Measurements from ENCODE around the gene PNN.
"Not testable (repeated sequence)": the region's sequence is repeated elsewhere in the genome, so short reads cannot be mapped to it uniquely, and the experiment has no call there.

PNN gene

DNA sequence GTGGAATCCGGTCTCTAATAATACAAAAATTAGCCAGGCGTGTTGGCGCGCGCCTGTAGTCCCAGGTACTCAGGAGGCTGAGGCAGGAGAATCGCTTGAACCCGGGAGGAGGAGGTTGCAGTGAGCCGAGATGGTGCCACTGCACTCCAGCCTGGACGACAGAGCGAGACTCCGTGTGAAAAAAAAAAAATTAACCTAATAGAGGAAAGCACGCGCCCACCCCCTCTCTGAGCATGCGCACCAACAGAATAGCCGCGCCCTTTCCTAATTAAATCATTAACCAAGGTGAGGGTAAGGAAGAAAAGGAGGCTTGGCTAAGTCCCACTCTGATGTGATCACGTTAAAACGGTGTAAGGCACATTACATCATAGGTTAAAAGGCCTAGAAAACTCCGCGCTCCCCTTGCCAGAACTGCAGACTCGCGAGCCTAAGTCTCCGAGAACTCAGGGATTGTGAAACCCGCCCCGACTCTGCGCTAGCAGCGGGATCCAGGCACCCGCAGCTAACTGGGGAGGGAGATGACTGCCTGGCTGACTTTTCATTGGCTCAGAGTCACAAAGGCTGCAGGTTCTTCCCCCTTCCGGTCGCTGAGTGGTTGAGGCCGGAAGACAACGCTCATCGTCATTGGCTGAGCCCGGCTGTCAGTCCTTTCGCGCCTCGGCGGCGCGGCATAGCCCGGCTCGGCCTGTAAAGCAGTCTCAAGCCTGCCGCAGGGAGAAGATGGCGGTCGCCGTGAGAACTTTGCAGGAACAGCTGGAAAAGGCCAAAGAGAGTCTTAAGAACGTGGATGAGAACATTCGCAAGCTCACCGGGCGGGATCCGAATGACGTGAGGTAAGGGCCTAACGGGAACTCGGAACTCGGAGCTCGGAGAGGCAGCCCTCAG lies at the start of gene PNN:
PNN (plus strand) TSS at position 695 of the 885 bp plus-strand sequence; CDS start at position 721, 26 bp downstream.
- DNase-seq (ENCODE audit: low read depth, low spot score), result peak; percentile 100

DNA sequence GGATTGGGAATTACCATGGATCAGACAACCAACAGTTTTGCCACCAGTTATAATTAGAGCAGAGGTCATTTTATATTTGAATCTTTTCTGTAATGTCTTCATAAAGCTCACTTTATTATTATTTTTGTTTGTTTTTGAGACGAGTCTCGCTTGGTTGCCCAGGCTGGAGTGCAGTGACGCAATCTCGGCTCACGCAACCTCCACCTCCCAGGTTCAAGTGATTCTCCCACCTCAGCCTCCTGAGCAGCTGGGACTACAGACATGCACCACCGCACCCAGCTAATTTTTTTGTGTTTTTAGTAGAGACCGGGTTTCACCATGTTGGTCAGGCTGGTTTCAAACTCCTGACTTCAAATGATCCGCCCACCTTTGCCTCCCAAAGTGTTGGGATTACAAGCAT lies 37.2 kb upstream of the PNN start:
- DNase-seq (ENCODE audit: low read depth, low spot score), result not testable (repeated sequence)

- DNase-seq (ENCODE audit: low read depth, low spot score), result no peak
These were observed 36.6 kb upstream of the PNN start for GRCh38 chr14:39138440-39138839.

- peak; percentile 64 for DNase-seq (ENCODE audit: low read depth, low spot score)
These were observed 34.9 kb upstream of the PNN start for GRCh38 chr14:39140170-39140569.

DNA sequence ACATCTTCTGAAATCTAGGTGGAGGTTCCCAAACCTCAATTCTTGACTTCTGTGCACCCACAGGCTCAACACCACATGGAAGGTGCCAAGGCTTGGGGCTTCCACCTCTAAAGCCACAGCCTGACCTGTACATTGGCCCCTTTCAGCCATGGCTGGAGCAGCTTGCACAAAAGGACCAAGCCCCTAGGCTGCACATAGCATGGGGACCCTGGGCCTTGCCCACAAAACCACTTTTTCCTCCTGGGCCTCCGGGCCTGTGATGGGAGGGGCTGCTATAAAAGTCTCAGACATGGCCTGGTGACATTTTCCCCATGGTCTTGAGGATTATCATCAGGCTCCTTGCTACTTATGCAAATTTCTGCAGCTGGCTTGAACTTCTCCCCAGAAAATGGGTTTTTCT lies 33.4 kb upstream of the PNN start:
- not testable (repeated sequence) for DNase-seq (ENCODE audit: low read depth, low spot score)

- DNase-seq (ENCODE audit: low read depth, low spot score), result not testable (repeated sequence)
These were observed 31.8 kb upstream of the PNN start for GRCh38 chr14:39143226-39143625.

DNA sequence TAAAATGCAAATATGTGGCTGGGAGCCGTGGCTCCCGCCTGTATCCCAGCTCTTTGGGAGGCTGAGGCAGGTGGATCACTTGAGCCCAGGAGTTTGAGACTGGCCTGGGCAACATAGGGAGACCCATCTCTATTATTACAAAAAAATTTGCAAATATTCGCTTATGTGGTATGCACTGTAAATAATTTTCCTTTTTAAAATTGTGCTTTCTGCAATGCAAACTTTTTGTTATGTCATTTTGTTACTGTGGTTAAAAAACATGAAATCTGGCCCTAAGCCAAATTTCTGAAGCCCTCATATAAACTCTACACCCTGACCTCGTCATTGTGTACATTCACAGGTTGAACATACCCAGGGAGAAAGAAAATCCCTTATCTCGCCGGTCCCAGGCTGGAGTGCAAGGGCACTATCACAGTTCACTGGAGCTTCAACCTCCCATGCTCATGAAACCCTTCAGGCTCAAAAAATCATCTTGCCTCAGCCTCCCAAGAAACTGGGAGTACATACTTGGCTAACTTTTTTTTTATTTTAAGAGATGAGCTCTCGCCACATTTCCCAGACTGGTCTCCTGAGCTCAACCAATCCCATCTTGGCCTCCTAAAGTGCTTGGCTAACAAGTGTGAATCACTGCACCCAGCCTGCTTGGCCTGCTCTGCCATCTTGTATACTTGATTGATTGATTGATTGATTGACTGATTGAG lies 29.6 kb upstream of the PNN start:
- no peak for DNase-seq (ENCODE audit: low read depth, low spot score)

DNA sequence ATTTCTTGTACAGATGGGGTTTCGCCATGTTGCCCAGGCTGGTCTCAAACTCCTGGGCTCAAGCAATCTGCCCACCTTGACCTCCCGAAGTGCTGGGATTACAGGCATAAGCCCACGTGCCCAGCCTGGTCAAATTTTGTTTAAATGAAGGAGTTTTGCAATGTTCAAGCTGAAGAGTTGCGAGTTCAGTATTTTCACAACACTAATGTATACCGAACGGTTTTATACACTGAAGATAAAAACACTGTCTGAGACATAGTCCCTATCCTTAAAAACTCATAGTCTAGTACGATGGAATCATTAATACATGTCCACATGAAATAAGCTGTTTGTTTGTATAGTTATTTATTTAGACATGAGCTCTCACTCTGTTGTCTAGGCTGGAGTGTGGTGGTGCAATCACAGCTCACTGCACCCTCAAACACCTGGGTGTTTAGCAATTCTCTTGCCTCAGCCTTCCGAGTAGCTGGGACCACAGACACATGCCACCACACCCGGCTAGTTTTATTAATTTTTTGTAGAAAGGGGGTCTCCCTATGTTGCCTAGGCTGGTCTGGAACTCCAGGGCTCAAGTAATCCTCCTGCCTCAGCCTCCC lies 20.4 kb upstream of the PNN start:
- no peak for DNase-seq (ENCODE audit: low read depth, low spot score)

GRCh38 chr14:39157491-39157890 lies 17.6 kb upstream of the PNN start:
- no peak for DNase-seq (ENCODE audit: low read depth, low spot score)

DNA sequence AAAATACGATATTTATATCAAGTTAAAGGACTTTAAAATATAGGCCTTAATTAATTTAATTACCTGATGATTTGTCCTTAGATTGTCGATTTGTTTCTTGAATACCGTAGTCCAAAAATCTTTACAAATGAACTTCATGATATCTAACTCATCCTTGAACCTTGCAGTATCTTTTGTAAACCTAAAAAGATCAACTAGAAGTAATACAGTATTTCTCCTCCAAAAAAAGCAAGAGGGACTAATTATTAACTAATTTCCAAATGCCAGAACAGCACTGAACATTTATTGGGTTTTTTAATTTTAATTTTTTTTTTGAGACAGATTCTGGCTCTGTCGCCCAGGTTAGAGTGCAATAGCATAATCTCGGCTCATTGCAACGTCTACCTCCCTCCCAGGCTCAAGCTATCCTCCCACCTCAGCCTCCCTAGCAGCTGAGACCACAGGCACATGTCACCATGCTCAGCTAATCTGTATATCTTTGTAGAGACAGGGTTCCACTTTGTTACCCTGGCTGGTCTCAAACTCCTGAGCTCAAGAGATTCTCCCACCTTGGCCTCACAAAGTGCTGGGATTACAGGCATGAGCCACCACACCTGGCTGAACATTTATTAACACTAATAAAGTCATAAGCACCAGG lies 16.7 kb upstream of the PNN start:
- no peak for DNase-seq (ENCODE audit: low read depth, low spot score)

DNA sequence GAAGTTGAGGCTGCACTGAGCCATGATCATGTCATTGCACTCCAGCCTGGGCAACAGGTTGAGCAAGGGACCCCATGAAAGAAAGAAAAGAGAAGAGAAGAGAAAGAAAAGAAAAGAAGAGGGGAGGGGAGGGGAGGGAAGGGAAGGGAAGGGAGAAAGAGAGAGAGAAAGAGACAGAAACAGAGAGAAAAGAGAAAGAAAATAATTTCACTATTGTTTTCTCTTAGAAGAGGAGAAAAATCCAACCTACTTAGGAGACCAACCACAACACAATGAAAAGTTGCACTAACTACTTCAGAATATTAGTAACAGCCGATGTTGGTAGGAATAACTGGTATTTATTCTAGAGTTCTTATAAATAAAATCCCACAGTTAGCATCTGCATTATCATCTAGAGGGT lies 14.6 kb upstream of the PNN start:
- DNase-seq (ENCODE audit: low read depth, low spot score), result no peak

DNA sequence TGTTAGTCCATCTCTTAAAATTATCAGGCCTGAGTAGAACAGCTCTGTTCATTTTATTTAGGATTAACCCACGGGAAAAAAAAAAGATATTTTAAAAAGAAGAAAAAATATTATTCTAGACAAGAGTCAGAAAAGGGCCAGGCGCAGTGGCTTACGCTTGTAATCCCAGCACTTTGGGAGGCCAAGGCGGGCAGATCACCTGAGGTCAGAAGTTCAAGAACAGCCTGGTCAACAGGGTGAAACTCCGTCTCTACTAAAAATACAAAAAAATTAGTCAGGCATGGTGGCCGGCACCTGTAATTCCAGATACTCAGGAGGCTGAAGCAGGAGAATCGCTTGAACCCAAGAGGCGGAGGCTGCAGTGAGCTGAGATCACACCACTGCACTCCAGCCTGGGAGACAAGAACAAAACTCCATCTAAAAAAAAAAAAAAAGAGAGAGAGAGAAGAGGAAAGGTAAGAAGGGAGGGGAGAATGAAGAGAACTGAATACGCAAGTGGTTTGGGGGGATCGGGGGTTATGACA lies 7.2 kb upstream of the PNN start:
- DNase-seq (ENCODE audit: low read depth, low spot score), result not testable (repeated sequence)

- no peak for DNase-seq (ENCODE audit: low read depth, low spot score)
These were observed 6.5 kb upstream of the PNN start for GRCh38 chr14:39168591-39168990.

DNA sequence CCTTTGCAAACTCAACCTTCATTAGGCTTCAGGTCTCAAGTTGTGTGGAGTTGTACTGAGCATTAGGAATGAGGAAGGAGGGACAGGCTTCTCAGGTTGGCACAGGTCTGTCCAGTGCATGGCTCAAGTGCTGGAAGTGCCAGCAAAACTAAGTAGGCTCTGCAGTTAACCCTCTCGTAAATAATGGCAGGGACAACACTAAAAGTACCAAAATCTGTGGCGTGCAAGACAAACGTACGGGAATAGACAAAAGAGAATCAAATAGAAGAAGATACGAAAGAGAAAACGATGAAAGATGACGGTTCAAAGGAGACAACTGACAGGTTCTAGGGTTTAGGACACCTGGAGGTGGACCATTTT lies 5.5 kb upstream of the PNN start:
- no peak for DNase-seq (ENCODE audit: low read depth, low spot score)

DNA sequence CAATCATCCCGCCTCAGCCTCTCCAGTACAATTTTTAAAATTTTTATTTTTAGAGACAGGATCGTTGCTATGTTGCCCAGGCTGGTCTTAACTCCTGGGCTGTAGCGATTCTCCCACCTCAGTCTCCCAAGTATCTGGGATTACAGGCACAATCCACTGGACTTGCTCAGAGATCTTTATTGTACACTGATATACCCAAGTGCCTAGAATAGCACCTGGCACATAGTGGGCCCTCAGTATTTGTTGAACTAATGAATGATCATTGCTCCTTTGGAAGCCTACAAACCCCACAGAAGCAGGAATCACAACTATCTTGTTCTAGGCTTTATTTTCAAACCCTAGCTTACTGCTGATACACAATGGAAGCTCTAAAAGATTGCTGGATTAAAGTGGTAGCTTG lies 1.9 kb upstream of the PNN start:
- DNase-seq (ENCODE audit: low read depth, low spot score), result no peak

DNA sequence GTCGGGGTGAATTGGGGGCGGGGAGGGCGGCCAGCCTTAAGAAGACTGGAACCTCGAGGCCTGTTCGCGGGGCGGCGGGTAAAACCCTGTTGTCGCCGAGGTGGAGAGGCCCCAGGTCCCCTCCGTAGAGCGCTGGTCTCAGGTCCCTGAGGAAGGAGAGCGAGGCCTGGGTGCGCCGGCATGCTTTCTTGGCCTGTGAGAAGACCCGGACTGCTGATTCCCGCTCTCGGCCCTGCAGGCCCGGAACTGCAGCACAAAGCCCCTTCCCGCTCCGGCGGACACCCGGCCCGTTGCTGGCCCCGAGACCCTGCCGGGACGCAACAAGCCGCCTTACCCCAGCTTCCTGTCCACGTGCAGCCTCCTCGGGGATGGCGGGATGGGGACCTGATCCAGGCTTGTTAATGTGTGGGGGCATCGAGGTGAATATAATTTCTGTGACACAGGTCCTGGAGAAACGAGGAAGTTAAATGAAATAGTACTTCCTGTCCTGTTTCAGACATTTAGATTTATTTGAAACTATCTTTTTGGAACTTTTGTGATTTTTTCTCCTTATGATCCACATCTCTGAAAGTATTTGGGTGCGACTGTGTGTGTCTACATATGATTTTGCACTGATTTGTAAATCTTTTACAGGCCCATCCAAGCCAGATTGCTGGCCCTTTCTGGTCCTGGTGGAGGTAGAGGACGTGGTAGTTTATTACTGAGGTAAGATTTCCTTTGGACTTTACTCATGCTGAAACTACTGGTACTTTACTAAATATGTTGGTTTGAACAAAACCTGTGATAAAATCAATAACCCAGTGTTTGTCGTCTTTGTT lies 600 bp downstream of the PNN start:
- DNase-seq (ENCODE audit: low read depth, low spot score), result peak; percentile 65

- DNase-seq (ENCODE audit: low read depth, low spot score), result no peak
These were observed 1.5 kb downstream of the PNN start for GRCh38 chr14:39176263-39177167.

DNA sequence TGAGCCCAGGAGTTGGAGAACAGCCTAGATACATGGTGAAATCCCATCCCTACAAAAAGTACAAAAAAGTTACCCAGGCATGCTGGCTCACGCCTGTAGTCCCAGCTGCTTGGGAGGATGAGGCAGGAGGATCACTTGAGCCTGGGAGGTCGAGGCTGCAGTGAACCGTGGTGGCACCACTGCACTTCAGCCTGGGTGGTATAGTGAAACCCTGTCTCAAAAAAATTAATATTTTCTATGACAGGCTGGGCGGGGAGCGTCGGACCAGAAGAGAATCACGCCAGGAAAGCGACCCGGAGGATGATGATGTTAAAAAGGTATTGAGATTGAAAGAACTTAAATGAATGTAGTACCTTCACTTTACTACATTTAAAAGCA lies 2.1 kb downstream of the PNN start:
- no peak for DNase-seq (ENCODE audit: low read depth, low spot score)

DNA sequence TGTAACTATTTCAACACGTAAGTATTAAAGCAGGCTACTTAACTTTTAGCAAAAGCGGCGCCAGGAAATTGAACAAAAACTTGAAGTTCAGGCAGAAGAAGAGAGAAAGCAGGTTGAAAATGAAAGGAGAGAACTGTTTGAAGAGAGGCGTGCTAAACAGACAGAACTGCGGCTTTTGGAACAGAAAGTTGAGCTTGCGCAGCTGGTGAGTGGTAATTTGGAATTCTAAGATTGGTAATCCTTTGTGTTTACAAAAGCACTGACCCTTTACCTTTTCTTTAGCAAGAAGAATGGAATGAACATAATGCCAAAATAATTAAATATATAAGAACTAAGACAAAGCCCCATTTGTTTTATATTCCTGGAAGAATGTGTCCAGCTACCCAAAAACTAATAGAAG lies 4.0 kb downstream of the PNN start:
- DNase-seq (ENCODE audit: low read depth, low spot score), result no peak

GRCh38 chr14:39180553-39180952 lies 5.5 kb downstream of the PNN start:
- DNase-seq (ENCODE audit: low read depth, low spot score), result no peak
